ENCODE measurements around the gene DTD1.

- TF ChIP-seq CTCF (IDR thresholded peaks at IDR 0.05) = no peak
- TF ChIP-seq POLR2A (IDR thresholded peaks at IDR 0.05) = no peak
These were observed 50.9 kb downstream of the DTD1 start for GRCh38 chr20:18638768-18639167.
